ENCODE measurements around the gene MYO9A. TPM values are rescaled to one million over a fixed set of nuclear protein-coding genes. Genes with fewer than 3 reads are reported as not detected.

The MYO9A gene
- polyA plus RNA-seq, 1 donor = 37.5 TPM

DNA sequence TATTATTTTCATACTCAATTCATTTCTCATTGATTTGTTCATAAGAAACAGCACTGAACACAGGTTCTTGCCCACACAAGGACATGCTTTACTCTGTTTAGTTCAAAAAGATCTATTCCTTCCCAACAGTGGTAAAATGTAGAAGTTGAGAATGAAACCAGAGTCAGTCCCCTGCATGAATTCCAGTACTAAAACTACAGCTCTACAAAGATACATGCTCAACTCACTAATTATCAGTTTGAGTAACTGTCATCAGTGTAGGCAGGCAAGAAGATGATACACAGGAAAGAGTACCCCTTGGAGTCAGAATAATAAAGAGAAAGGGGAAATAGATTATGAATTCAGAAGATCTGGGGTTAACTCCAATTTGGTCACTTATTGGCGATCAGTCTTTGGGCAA is 264.4 kb downstream of the MYO9A start:
- DNase-seq = no peak

DNA sequence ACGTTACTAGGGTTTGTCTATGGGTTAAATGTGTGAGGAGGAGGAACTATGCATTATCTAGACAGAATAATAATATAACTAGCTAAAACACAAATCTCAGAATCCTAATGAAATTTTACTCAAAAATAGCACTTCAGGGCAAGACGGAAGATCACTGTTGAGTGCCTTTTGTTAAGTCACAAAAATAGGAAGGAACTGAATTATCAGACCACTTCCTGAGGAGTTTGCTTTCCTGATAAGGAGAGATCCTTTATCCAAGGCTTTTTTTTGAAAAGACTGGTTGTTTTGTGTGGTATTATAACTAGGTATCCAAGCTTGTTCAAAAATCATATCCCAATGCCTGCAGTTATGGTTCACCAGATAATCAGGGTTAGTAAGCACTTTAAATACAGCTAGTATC is 273.0 kb downstream of the MYO9A start:
- DNase-seq = no peak

DNA sequence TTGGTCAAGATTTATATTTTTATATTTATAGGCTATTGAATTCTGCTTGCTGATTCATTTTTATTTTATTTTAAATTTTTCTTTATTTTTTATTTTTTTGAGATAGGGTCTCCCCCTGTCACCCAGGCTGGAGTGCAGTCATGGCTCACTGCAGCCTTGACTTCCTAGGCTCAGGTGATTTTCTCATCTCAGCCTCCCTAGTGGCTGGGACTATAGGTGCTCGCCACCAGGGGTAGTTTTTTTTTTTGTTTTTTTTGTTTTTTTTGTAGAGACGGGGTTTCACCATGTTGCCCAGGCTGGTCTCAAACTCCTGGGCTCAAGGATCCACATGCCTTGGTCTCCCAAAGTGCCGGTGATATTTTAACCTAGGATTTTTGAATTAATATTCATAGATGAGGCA is 276.4 kb downstream of the MYO9A start:
- DNase-seq = no peak

DNA sequence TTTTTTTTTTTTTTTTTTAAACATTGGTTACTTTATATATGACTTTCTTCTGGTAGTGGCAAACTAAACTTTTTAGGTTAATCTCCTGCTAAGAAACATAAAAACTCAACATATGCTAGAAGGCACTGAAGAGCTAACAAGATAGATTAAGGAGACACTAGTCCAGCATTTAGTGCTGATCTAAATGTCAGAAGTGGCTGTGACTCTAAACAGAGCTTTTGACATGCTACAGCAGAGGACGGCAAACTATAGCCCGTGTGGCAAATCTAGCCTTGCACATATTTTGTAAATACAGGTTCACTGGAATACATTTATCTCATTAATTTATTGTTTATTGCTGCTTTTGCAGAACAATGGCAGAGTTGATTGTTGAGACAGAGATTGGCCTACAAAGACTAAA is 287.0 kb downstream of the MYO9A start:
- no peak for DNase-seq

DNA sequence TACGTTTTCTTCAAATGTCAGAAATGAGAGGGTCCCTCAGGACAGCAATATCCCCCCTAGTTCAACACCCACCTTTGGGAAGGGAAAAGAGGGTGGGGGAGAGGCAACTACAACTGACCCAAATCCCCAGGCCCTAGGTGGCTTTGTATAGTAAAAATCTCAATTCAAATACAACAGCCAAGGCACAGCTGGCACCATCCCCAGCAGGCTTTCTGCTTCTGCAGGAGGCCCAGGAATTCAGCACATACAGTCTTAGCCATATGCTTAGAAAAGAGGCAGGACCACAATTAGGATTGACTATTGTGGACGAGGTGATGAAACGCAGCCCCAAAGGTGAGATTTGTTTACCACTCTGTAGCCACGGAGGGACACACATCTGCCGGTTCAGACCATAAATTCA is 291.8 kb downstream of the MYO9A start:
- no peak for DNase-seq

DNA sequence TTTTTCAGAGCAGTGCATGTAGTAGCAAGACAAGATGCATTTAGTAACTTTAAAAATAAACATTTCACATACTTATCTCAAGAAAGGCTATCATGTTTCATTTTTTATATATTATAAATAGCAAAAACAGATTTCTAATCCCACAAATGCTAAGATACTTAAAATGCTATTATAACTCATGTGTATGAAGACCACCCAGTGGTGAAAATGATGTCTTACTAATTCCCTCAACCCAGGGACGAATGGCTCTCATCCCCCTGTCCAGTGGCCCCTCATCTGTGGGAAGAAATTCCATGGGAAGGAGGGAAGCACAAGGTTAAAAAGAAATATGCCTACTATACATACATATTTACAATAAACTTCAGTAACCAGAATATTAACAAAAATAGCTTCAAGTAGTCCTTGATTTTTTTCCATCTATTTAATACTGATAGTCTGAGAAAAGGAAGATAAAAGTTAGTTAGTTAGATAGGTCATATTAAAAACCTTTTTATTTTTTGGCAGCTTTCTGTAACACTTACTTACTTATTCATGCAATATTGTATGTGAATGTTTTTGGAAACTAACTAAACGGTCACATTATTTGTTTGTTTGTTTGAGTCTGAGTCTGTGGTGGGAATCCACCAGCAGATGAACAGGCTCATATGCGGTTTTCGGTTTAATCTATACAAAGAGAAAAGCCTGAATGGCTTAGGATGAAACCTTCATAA is 292.8 kb downstream of the MYO9A start:
- DNase-seq = no peak

DNA sequence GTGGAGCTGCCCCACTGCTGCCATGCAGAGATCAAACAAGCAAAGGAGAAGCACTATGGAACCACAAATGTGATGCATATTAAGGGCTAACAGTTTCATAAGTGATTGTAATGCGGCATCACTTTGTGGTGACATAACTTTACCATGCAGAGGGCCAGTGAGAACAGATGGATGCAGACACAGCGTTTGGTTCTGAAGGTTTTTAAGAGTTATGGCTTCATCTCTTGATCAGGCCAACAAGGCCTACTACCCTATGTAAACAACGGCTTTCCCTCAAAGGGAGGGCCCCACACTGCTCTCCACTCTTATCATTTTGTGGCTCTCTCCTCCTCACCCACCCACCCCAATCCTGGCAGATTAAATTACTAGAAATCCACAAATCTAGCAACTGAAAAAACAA is 294.1 kb downstream of the MYO9A start:
- no peak for DNase-seq

DNA sequence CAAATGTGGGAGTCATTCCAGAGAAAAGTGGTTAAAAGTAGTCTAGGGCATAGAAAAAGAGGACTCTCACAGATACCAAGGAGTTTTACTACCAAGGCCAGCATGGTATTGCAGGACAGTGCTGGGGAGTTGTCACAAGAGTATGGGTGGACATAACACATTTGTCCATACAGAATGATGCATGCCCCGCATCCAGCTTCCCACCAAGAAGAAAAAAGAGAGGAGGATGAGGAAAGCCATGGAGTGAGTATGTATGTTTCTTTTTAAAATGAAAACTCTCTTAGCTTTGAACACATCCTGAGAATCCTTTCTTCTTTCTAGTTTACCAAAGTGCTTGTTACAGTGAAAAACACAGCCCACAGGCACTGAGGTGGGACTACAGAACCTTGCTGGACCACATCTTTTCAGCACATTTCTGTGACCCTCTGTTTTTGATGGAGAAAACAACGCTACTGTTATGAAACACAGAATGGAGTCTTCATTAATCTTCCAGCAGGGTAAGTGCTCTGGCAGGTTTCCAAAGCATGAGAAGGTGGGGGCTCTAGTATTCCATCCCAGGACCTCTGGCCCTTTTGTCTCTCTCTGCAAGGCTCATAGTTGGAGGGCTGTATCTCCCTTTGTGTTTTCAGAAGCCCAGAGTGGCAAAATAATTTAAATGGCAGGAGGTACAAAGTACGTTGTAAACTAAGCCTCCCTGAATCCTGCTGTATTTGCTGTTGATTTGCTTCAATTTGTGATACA is 294.9 kb downstream of the MYO9A start:
- DNase-seq = no peak

DNA sequence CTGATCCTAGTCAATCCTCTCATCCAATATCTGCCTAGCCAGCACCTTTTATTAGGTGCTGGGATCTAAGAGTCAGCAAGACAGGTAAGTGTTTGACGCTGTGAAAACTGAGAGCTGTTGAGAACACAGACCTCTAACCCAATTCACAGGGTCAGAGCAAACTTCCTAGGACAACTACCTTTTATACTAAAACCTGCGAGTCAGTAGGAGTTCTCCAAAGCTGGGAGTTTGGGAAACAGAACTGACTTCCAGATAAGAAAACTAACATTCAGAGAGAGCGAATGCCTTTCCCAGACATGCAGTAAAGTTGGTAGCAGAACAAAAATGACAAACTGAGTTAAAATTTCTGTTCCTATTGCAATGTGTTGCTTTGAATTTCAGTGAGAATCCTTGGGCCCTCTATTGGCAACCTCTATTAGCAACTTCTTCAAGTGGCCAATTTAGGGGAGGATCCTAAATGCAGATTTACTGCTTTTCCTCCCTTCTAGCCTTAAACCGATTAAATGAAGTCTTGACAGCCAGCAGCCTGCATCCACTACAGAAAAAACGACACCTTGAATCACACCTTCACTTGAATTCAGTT is 296.3 kb downstream of the MYO9A start:
- DNase-seq = no peak

DNA sequence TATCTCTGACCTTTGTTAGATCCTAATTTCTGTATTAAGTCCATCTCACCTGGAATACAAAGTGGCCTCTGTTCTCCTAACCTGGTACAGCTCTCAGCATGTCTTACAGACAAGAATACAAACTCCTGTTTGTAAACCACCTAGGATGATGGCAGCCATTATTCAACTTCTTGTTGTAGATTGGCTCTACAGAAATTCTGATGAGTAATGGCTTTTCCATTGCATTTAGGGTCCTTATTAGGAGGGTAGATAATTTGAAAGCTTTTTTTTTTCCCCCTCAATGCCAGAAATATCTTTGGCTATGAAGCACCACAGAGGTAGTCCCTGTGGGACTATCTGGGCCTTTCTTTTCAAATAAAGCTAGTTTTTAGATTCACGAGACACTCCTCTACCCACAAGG is 297.8 kb downstream of the MYO9A start:
- DNase-seq = no peak

DNA sequence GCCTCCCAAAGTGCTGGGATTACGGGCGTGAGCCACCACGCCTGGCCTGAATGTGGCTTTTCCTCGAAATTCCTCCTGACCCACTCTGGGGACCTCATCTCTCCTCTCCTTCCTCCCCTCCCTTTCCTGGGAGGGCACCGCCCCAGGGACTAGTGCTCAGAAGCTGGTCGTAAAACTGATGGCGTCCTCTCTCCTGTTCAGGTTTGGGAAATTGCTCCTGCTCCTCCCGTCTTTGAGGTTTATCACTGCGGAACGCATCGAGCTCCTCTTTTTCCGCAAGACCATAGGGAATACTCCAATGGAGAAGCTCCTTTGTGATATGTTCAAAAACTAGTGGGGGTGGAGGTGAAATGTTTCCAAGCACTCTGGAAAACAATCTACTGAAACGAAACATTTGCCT is 300.6 kb downstream of the MYO9A start:
- DNase-seq = no peak

DNA sequence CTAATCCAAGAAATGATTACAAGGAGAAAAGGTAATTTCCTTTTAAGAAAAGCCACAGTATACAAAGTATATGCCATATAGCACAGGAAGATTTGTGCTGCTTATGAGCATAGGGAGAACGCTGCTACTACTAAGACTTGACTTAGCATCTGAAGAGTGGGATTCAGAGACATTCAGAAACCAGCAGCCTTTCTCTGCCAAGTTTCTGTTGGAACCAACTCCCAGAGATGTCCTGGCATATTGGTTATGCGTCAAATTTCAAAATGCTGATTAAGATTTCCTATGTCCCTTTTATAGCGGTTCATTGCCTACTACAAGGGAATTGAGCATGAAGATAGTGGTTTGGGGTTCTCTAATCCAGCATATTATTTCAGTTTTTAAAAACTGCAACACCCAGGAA is 302.6 kb downstream of the MYO9A start:
- DNase-seq = no peak

DNA sequence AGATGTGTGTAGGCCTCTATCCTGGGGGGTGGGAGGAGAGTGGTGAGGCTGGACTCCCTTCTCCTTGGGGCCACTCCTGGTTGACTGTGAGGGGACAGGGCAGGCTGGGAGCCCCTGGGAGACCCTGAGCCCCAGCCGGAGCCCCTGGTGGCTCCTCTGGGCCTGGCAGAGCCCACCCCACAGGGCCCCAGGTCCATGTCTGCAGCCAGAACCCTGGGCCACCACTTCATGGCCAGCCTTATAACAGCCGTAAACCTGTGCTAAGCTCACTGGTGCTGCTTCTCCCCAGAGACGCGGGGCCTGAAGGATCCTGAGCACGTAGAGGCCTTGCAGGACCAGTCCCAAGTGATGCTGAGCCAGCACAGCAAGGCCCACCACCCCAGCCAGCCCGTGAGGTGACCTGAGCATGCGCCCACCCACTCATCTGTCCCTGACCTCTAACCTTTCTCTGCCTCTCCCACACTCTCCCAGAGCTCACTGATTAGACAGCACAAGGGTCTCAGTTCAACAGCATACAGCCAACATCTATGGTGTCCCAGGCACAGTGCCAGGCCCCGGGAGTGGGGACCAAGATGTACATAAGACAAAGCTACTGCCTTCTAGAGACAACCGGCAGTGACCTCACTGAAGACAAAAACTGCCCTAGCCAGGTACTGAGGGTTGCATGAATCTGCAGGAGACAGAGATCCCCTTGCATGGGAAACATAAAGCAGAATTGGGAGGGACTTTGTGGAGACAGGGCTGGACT is 304.1 kb downstream of the MYO9A start:
- DNase-seq = no peak

DNA sequence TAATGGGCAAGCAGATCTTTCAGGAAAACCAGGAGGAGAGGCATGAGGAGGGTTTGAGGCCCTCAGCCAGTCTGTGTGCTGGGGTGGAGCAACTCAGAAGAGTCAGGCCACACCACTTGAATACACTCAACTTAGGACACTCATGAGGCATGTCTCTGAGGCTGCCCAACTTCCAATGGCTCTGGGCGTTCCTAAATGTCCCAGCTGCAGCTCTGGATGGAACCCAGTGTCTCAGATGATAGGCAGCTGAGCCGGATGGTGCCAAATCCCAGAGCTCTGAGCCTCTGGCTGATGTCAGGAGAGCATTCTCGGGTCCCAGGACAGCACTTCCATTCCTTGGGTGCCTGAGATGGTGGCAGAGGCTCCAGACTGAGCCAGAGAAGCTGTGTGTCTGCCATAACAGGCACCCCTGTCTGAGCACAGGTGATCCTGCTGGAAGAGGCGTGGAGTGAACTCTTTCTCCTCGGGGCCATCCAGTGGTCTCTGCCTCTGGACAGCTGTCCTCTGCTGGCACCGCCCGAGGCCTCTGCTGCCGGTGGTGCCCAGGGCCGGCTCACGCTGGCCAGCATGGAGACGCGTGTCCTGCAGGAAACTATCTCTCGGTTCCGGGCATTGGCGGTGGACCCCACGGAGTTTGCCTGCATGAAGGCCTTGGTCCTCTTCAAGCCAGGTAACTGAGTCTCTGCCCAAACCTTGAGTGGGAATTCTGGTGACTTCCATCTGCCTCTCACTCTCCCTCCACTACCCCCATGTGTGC is 304.8 kb downstream of the MYO9A start:
- DNase-seq = no peak

DNA sequence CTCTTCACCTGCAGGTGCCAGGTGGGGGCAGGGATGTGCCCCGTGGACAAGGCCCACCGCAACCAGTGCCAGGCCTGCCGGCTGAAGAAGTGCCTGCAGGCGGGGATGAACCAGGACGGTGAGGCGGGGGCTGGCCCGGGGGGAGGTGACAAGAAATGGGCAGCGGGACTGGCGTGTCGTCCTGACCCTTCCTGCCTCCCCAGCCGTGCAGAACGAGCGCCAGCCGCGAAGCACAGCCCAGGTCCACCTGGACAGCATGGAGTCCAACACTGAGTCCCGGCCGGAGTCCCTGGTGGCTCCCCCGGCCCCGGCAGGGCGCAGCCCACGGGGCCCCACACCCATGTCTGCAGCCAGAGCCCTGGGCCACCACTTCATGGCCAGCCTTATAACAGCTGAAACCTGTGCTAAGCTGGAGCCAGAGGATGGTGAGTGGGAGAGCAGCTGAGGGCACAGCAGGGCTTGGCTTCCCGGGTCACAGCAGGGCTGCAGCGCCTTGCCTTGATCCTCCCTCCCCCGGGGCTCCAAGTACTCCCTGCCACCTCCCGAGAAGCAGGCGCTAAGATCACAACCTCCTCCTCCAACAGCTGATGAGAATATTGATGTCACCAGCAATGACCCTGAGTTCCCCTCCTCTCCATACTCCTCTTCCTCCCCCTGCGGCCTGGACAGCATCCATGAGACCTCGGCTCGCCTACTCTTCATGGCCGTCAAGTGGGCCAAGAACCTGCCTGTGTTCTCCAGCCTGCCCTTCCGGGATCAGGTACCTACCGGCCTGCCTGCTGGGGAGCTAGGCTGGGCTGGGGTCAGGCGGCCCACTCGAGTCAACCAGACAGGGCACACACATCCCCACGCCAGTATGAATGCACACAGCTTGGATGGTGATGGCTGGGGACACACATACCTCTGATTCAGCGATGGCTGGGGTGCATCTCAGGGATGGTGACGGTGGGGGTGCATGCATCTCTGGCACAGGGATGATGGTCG is 305.9 kb downstream of the MYO9A start:
- no peak for DNase-seq

DNA sequence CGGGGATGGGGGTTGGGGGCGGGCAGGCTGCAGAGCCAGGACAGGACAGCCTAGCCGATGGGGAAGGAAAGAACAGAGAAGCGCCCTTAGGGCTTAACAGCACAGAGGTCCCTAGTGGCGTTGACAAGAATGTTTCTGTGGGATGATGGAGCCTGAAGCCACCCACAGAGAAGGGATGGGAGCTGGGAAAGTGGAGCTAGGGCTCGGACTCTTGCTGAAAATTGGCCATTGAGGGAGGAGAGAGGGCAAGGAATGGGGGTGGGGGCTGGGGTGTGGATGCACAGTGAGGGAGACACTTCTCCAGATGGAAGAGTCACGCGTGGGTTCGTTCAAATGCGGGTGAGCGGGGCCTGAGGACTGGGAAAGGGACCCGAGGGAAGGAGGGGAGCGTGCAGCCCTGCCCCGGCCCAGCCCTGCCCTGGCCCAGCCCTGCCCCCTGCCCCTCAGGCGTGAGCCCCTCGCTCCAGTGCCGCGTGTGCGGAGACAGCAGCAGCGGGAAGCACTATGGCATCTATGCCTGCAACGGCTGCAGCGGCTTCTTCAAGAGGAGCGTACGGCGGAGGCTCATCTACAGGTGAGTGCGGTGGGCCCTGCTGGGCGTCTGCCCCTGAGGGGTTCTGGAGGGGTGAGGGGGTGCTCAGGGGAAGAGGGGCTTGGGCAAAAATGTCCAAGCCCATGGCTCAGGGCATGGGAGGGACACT is 306.8 kb downstream of the MYO9A start:
- DNase-seq = no peak

DNA sequence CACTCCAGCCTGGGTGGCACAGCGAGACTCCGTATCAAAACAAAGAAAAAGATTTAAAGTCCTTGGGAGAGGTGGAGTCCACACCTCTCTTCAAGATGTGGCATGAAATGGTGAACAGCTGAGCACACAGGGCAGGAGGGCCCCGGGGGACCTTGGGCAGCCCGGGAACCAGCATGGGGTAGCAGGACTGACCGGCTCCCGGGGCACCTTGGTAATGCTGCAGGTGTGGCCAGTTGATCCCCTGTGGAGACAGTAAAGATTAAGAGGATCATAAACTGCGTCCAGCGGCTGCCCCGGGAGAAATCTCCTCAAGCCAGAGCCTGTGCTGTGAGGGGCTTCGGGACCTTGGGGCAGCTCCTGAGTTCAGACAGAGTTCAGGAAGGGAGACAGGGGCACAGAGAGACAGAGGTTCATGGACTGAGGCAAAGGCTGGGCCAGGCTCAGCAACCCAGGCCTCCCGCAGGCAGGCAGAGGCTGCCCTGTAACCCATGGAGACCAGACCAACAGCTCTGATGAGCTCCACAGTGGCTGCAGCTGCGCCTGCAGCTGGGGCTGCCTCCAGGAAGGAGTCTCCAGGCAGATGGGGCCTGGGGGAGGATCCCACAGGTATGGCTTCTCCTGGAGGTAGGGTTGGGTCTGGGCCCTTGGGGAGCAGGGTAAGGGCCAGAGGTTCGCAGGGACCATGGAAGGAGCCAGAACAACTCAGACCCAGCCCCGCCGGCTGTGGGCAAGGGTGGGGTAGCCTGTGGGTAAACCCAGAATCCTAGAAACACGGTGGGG is 307.5 kb downstream of the MYO9A start, which contains the start of gene NR2E3:
Gene NR2E3, plus strand, starts transcription at position 299 of the 780 bp plus-strand sequence. Its CDS starts 190 bp downstream, at position 489.
- no peak for DNase-seq

DNA sequence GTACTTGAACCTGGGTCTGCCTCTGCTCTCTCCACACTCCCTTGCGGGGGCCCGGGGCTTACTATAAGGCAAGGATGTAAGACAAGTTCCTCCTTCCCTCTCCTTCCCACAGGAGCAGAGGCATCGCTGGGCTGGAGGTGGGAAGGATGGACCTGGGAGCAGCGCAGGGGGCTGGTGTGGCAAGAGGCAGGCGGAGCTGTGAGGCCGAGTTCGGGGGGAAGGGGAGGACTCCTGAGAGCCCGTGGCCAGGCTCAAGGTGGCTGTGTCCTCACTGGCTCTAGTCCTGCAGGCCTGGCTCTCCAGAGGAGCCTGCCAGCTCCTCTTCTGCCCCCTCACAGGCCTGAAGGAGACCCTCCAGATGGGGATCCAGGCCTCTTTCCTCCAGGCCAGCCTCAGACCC is 308.6 kb downstream of the MYO9A start:
- no peak for DNase-seq

Data from left kidney (tissue), 2 donors.